ENCODE results near the gene EXOSC5. TPM values are rescaled to one million over a fixed set of nuclear protein-coding genes. Genes with fewer than 3 reads are reported as not detected.

EXOSC5 gene
- total and polyA plus RNA-seq, 2 of the 4 experiments (the other 2 are of a cell fraction) = 19.0 to 25.2 TPM

DNA sequence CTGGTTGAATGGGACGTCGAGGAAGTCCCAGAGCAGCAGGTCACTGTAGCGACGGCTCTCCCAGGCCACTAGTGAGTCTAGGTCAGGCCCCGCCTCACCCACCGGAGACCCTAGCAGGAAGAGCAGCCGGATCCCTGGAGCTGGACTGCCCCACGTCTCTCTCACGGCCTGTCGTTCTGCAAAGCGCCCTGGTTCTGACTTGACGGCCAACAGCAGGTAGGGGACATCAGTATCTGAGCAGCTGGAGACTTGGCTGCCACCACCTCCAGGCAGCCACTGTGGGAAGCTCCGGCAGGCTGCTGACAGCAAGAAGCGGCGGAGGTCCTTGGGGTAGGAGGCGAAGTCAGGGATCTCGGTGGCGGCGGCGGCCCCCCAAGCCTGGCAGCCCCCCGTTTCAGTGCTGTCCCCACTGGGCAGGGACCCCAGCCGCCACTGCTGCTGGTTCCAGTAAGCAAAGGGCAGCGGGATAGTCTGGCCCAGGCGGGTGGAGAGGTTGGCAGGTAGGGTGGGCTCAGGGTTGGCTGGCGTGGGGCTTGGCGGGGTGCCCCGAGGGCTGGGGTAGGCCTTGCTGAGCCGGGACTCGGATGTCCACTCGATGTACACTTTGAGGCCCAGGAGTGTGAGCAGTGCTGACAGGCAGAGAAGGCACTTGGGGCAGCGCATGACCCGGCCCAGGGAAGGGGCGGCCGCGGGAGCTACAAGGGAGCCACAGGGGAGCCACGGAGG is 29.1 kb upstream of the EXOSC5 start:
- no peak overlapping the region for H2AK5ac ChIP-seq (ENCODE audit: low read depth, low read length)
- CTCF ChIA-PET = no interaction called here
- POLR2A ChIA-PET (ENCODE audit: unreplicated experiment) = no interaction called here
- H3K18ac ChIP-seq (ENCODE audit: low read depth, low read length) = no peak overlapping the region
- in situ Hi-C loops (cut with MboI; ENCODE audit: low sequenced_read_pairs) = no loop called here
- no peaks in the 10 kb centered on the region for H3K79me1 ChIP-seq (ENCODE audit: low read depth in 1 of 2, low read length in 2 of 2)
- H3K27me3 ChIP-seq (ENCODE audit: control insufficient read depth, insufficient read depth, low read length) = no peaks in the 10 kb centered on the region
- ATAC-seq (ENCODE audit: low read depth) (no peak), DNase-seq (no peak)
- no peak overlapping the region for H3K56ac ChIP-seq (ENCODE audit: extremely low read depth, insufficient read depth, low read length)
- no peak overlapping the region; the same call in 1 of the 2 replicates for H3K4me3 ChIP-seq (ENCODE audit: insufficient read depth, low read depth, low read length)
- H3K4ac ChIP-seq (ENCODE audit: low read depth, low read length) = no peak overlapping the region
- no peak overlapping the region for H2BK20ac ChIP-seq (ENCODE audit: low read depth, low read length)
- no peak overlapping the region for H2BK120ac ChIP-seq (ENCODE audit: low read depth, low read length)
- H3K9me3 ChIP-seq (ENCODE audit: control insufficient read depth, insufficient read depth, low read length) = no peaks in the 10 kb centered on the region
- H3K27ac ChIP-seq (ENCODE audit: insufficient read depth, low read length) = no peak overlapping the region
- no peaks in the 10 kb centered on the region for H4K20me1 ChIP-seq (ENCODE audit: insufficient read depth, low read length)
- TF ChIP-seq POLR2A (IDR thresholded peaks at IDR 0.05; ENCODE audit: low read depth, low read length) (no peak), MAFK (IDR thresholded peaks at IDR 0.05; ENCODE audit: low read depth, low read length) (no peak), RFX5 (IDR thresholded peaks at IDR 0.05; ENCODE audit: low read depth, low read length) (no peak), SMC3 (IDR thresholded peaks at IDR 0.05; ENCODE audit: low read depth, low read length) (no peak), RCOR1 (IDR thresholded peaks at IDR 0.05; ENCODE audit: insufficient replicate concordance, low read length) (no peak), MAZ (IDR thresholded peaks at IDR 0.05; ENCODE audit: borderline replicate concordance, low read depth, low read length) (no peak), FOS (IDR thresholded peaks at IDR 0.05; ENCODE audit: low read depth, low read length) (no peak), CEBPB (IDR thresholded peaks at IDR 0.05; ENCODE audit: low read depth, low read length) (no peak), CHD1 (IDR thresholded peaks at IDR 0.05; ENCODE audit: low read depth, low read length) (no peak), BHLHE40 (IDR thresholded peaks at IDR 0.05; ENCODE audit: low read depth, low read length) (no peak), MXI1 (IDR thresholded peaks at IDR 0.05; ENCODE audit: borderline replicate concordance, low read depth, low read length) (no peak), RAD21 (IDR thresholded peaks at IDR 0.05; ENCODE audit: low read length) (no peak), NFE2L2 (IDR thresholded peaks at IDR 0.05; ENCODE audit: low read depth, low read length) (no peak), USF2 (IDR thresholded peaks at IDR 0.05; ENCODE audit: low read depth, low read length) (no peak)
- TF ChIP-seq, protein P1, sequence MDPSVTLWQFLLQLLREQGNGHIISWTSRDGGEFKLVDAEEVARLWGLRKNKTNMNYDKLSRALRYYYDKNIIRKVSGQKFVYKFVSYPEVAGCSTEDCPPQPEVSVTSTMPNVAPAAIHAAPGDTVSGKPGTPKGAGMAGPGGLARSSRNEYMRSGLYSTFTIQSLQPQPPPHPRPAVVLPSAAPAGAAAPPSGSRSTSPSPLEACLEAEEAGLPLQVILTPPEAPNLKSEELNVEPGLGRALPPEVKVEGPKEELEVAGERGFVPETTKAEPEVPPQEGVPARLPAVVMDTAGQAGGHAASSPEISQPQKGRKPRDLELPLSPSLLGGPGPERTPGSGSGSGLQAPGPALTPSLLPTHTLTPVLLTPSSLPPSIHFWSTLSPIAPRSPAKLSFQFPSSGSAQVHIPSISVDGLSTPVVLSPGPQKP (IDR thresholded peaks at IDR 0.05; ENCODE audit: borderline replicate concordance, low read depth, low read length) = no peak
- TF ChIP-seq, protein P2, sequence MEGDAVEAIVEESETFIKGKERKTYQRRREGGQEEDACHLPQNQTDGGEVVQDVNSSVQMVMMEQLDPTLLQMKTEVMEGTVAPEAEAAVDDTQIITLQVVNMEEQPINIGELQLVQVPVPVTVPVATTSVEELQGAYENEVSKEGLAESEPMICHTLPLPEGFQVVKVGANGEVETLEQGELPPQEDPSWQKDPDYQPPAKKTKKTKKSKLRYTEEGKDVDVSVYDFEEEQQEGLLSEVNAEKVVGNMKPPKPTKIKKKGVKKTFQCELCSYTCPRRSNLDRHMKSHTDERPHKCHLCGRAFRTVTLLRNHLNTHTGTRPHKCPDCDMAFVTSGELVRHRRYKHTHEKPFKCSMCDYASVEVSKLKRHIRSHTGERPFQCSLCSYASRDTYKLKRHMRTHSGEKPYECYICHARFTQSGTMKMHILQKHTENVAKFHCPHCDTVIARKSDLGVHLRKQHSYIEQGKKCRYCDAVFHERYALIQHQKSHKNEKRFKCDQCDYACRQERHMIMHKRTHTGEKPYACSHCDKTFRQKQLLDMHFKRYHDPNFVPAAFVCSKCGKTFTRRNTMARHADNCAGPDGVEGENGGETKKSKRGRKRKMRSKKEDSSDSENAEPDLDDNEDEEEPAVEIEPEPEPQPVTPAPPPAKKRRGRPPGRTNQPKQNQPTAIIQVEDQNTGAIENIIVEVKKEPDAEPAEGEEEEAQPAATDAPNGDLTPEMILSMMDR (conservative IDR thresholded peaks at IDR 0.05; ENCODE audit: low read depth, low read length) = no peak
- intact Hi-C loops (cut with micrococcal nuclease) = loop anchor here (10.0 kb wide), 1 partner anchor 221 kb away; no protein-coding TSS in a partner anchor
- H3K4me1 ChIP-seq (ENCODE audit: control insufficient read depth, insufficient read depth, low read length) = peaks cover 10% of the 10 kb centered on the region; the same call in 1 of the 2 replicates
- no peak overlapping the region for H4K5ac ChIP-seq (ENCODE audit: low read depth, low read length)
- no peak overlapping the region for H3K9ac ChIP-seq (ENCODE audit: low read depth, low read length)
- peak overlapping the region; percentile 77 for H2AK9ac ChIP-seq (replicated peaks; ENCODE audit: low read depth, low read length, poor library complexity)
- H3K14ac ChIP-seq (replicated peaks; ENCODE audit: low read depth, low read length) = no peak overlapping the region
- peaks cover 32% of the 10 kb centered on the region for H3K36me3 ChIP-seq (ENCODE audit: control insufficient read depth, insufficient read depth, low read length)
- 91% methylated on average over 9 of the region's 36 CpGs; no CpG with 5 or more reads in 1 of the 2 experiments for WGBS, 2 experiments (ENCODE audit: extremely low coverage in 2 of 2, insufficient read length in 1 of 2)
- no peak overlapping the region; the same call in 1 of the 2 replicates for H3K4me2 ChIP-seq (ENCODE audit: low read depth, low read length)
- no peak overlapping the region for H3K23ac ChIP-seq (ENCODE audit: low read depth, low read length)
- no peak overlapping the region for H4K8ac ChIP-seq (ENCODE audit: low read depth in 2 of 2, low read length in 2 of 2)
- H4K91ac ChIP-seq (ENCODE audit: insufficient read depth, low read depth, low read length) = no peak overlapping the region
- dilution Hi-C loops (cut with HindIII; ENCODE audit: low sequenced_read_pairs, unreplicated experiment) = no loop called here
- H2AFZ ChIP-seq (replicated peaks; ENCODE audit: low read length, poor library complexity) = no peak overlapping the region
- no TSS peak for BruUV-seq (replicated peaks)
- H3K9me1 ChIP-seq (ENCODE audit: insufficient read depth, low read length) = no peaks in the 10 kb centered on the region
- no peak overlapping the region for H2BK5ac ChIP-seq (ENCODE audit: low read depth, low read length, poor library complexity, severe bottlenecking)
- no peak overlapping the region for H2BK15ac ChIP-seq (ENCODE audit: low read depth, low read length)
